Cardiac muscle cell (in vitro differentiated cells and primary cell): Measurements from ENCODE around the gene SERINC5. TPM values are rescaled to one million over a fixed set of nuclear protein-coding genes. Genes with fewer than 3 reads are reported as not detected.
A peak's percentile ranks its signal among the peaks of the same experiment; 100 is the strongest.

Experiments
- DNase-seq, 2 donors: peaks; one replicate each; pipeline versions ENCODE4 v3.0.0 to v3.0.0-alpha.2; 2010 to 2017; ENCODE audit warnings: low read depth in 1 of 2, low spot score in 1 of 2
- H3K27ac ChIP-seq: fragments of 200-600 bp; sonication (generic); 2 replicates; pipeline ENCODE4 v1.5.1; 2016
- H3K27me3 ChIP-seq: fragments of 200-600 bp; sonication (generic); 2 replicates; pipeline ENCODE4 v1.6.0; 2016; ENCODE audit warnings: control low read depth
- H3K36me3 ChIP-seq: fragments of 200-600 bp; sonication (generic); 2 replicates; pipeline ENCODE4 v1.5.1; 2016; ENCODE audit warnings: control low read depth
- H3K4me1 ChIP-seq: fragments of 200-600 bp; sonication (generic); 2 replicates; pipeline ENCODE4 v1.8.1; 2017; ENCODE audit warnings: low read depth, mild to moderate bottlenecking, mixed run types
- H3K4me3 ChIP-seq: fragments of 200-600 bp; sonication (generic); 2 replicates; pipeline ENCODE4 v1.5.1; 2016; ENCODE audit warnings: mild to moderate bottlenecking
- H3K9me3 ChIP-seq: fragments of 200-600 bp; sonication (generic); 2 replicates; pipeline ENCODE4 v1.5.1; 2017; ENCODE audit warnings: low read depth, mild to moderate bottlenecking, control low read depth
- polyA plus RNA-seq: library from polyadenylated mRNA; unstranded; fragments of >200 nt; fragmentation: Nextera tagmentation; extraction: Ambion mirVana; gene quantifications from 2 replicates; pipeline ENCODE4 v1.2.1, GENCODE V29; 2016
- total RNA-seq: library from RNA; depleted of rRNA; stranded (reverse); fragments of >200 nt; gene quantifications from 2 replicates; pipeline ENCODE4 v1.2.3, GENCODE V29; 2016
- TF ChIP-seq, protein P1 (sequence below): IDR thresholded peaks from 2 replicates; pipeline ENCODE4 v1.5.1; 2012; ENCODE audit warnings: low read depth, mild to moderate bottlenecking, low read length

Gene SERINC5
- total and polyA plus RNA-seq, 2 experiments from 2014 or later = 10.8 to 33.6 TPM

DNA sequence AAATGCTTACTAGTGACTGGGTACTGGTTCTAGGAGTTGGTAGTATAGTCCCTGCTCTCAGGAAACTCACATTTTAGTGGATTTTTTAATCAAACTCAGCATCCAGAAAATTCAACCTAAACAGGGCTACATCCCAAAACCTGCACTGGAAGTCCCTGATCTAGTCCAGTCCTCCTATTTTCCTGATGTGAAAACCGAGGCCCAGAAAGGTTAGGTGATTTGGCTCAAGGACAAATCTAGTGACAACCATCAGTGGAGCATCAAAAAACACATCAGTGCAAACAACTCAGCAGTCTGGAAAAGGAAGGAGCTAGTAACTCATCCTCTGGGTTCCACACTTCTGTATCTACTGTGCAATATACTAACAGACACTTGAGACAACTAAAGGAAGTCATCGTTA, 38.2 kb downstream of the SERINC5 start:
- H3K4me1 ChIP-seq = peaks cover 37% of the 10 kb centered on the region
- H3K27ac ChIP-seq = peak overlapping the region; percentile 70
- no peaks in the 10 kb centered on the region for H3K36me3 ChIP-seq
- no peaks in the 10 kb centered on the region for H3K9me3 ChIP-seq
- no peak overlapping the region for H3K4me3 ChIP-seq
- TF ChIP-seq, protein P1, sequence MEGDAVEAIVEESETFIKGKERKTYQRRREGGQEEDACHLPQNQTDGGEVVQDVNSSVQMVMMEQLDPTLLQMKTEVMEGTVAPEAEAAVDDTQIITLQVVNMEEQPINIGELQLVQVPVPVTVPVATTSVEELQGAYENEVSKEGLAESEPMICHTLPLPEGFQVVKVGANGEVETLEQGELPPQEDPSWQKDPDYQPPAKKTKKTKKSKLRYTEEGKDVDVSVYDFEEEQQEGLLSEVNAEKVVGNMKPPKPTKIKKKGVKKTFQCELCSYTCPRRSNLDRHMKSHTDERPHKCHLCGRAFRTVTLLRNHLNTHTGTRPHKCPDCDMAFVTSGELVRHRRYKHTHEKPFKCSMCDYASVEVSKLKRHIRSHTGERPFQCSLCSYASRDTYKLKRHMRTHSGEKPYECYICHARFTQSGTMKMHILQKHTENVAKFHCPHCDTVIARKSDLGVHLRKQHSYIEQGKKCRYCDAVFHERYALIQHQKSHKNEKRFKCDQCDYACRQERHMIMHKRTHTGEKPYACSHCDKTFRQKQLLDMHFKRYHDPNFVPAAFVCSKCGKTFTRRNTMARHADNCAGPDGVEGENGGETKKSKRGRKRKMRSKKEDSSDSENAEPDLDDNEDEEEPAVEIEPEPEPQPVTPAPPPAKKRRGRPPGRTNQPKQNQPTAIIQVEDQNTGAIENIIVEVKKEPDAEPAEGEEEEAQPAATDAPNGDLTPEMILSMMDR = no peak
- H3K27me3 ChIP-seq = no peaks in the 10 kb centered on the region
- no peak for DNase-seq

DNA sequence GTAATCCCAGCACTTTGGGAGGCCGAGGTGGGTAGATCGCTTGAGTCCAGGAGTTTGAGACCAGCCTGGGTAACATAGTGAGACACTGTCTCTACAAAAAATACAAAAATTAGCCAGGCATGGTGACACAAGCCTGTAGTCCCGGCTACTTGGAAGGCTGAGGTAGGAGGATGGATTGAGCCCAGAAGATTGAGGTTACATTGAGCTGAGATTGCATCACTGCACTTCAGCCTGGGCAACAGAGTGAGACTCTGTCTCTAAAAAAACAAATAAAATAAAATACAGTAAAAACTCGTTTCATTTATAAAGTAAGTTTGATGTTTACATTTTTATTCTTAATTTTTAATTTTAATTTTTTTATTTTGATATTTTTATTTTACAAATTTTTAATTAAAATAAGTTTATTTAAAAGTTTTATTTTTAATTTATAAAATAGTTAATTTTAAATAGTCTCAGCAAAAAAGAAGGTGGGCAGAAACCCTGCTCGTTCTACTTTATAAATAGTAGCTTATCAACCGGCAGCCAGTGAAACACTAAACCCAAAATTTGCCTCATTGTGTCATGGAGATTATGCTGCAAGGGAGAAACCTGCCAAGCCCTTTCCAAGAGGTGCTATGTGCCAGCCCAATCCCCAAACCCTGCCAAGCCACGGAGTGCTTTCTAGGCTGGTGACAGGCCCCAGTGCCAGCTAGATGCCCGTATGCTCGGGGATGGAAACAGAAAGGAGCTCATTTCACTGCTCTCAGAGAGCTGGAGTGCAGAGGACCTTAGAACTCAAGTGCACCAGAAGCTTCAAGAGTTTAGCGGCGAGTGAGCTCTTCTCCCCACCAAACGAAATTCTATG, 38.9 kb downstream of the SERINC5 start:
- Histone ChIP-seq H3K27me3 (no peaks in the 10 kb centered on the region), H3K9me3 (no peaks in the 10 kb centered on the region), H3K36me3 (no peaks in the 10 kb centered on the region), H3K4me1 (peaks cover 44% of the 10 kb centered on the region), H3K4me3 (no peak overlapping the region), H3K27ac (peak overlapping the region; percentile 70)
- TF ChIP-seq, protein P1 = no peak
- DNase-seq = peak in 1 of 2 donors; percentile 35

DNA sequence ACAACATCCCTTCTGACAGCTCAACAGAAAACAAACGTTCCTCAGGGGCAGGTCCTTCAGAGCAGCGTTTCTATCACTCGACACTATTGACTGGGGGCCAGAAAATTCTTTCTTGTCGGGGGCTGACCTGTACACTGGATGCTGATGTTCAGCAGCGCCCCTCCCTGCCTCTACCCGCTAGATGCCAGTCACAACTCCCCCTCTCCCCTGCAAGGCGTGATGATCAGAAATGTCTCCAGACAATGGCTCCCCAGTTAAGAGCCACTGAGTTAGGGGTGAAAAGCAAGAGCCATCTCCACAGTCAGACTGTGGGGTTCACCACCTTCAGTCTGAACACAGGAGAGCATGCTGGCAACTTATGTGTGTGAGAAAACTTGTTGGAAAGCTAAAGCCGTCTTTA, 39.8 kb downstream of the SERINC5 start:
- H3K27ac ChIP-seq = peak overlapping the region; percentile 46
- no peaks in the 10 kb centered on the region for H3K36me3 ChIP-seq
- TF ChIP-seq, protein P1 = no peak
- H3K9me3 ChIP-seq = no peaks in the 10 kb centered on the region
- H3K4me1 ChIP-seq = peaks cover 52% of the 10 kb centered on the region
- H3K27me3 ChIP-seq = no peaks in the 10 kb centered on the region
- peak in 1 of 2 donors; percentile 25 for DNase-seq
- no peak overlapping the region for H3K4me3 ChIP-seq

GRCh38 chr5:80215523-80215922, 40.3 kb downstream of the SERINC5 start:
- no peak overlapping the region for H3K4me3 ChIP-seq
- no peaks in the 10 kb centered on the region for H3K36me3 ChIP-seq
- no peaks in the 10 kb centered on the region for H3K27me3 ChIP-seq
- H3K4me1 ChIP-seq = peaks cover 58% of the 10 kb centered on the region
- H3K9me3 ChIP-seq = no peaks in the 10 kb centered on the region
- TF ChIP-seq, protein P1 = no peak
- peak overlapping the region; percentile 46 for H3K27ac ChIP-seq
- DNase-seq = no peak

DNA sequence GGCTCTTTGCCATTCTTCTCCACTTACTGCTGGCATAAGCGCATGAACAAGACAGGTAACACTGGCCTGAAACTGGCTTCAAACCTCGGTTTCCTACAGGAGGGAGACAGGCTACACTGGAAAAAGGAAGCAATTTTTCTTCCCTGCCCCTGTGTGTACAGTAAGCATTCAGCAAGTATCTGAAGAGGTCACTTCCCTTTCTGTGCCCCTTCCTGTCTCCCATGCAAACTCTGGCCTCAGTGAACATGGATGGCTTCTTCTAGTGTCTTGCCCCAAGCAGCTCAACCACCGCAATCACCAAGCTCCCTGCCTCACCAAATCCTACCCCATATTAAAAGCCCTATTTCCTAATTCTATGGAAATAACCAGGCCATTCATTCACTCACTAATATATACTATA, 42.4 kb downstream of the SERINC5 start:
- TF ChIP-seq, protein P1 = no peak
- H3K27ac ChIP-seq = no peak overlapping the region
- no peaks in the 10 kb centered on the region for H3K9me3 ChIP-seq

More for the DNA sequence above, 42.4 kb downstream of the SERINC5 start:
- Histone ChIP-seq H3K36me3 (no peaks in the 10 kb centered on the region), H3K4me1 (peaks cover 59% of the 10 kb centered on the region), H3K4me3 (no peak overlapping the region), H3K27me3 (no peaks in the 10 kb centered on the region)
- no peak for DNase-seq
